Natural killer cell (primary cell): ENCODE measurements around the gene ISYNA1. TPM values are rescaled to one million over a fixed set of nuclear protein-coding genes. Genes with fewer than 3 reads are reported as not detected.

Experiments
- ATAC-seq, 3 donors: fragments of 150-1000 bp in 2 of 3; fragments of 200-7000 bp in 1 of 3; cut with Tn5 transposase; 1 replicate in 1 of 3; 2 replicates in 2 of 3; pipeline ENCODE4 v1.10.0; 2021; ENCODE audit warnings: mild to moderate bottlenecking in 2 of 3, moderate library complexity in 2 of 3
- DNase-seq, 2 donors: peaks; one replicate each; pipeline versions ENCODE4 v3.0.0 to v3.0.0-alpha.2; 2013 to 2021; ENCODE audit warnings: mixed read lengths in 1 of 2
- H3K27ac ChIP-seq: one replicate; pipeline ENCODE4 v1.5.1; 2013; ENCODE audit warnings: mild to moderate bottlenecking, low read length
- H3K27me3 ChIP-seq: one replicate; pipeline ENCODE4 v1.6.1; 2013; ENCODE audit warnings: low read length; ENCODE audit not compliant: control insufficient read depth, insufficient read depth
- H3K36me3 ChIP-seq: one replicate; pipeline ENCODE4 v1.6.1; 2013; ENCODE audit warnings: low read length; ENCODE audit not compliant: control insufficient read depth, insufficient read depth
- H3K4me1 ChIP-seq: one replicate; pipeline ENCODE4 v1.6.1; 2013; ENCODE audit warnings: low read length; ENCODE audit not compliant: control insufficient read depth, insufficient read depth
- H3K4me3 ChIP-seq: one replicate; pipeline ENCODE4 v1.5.1; 2013; ENCODE audit warnings: low read length
- H3K9me3 ChIP-seq: one replicate; pipeline ENCODE4 v1.6.1; 2013; ENCODE audit warnings: low read length; ENCODE audit not compliant: control insufficient read depth, insufficient read depth
- H3K27ac Mint-ChIP-seq, 2 donors: one replicate each; pipeline ENCODE4 v1.8.0; 2022; ENCODE audit warnings: mild to moderate bottlenecking in 2 of 2, mixed read lengths in 2 of 2, moderate library complexity in 1 of 2
- H3K27me3 Mint-ChIP-seq, 2 donors: one replicate each; pipeline ENCODE4 v1.8.0; 2022; ENCODE audit warnings: low read depth in 2 of 2, mixed read lengths in 2 of 2
- H3K36me3 Mint-ChIP-seq: one replicate; pipeline ENCODE4 v1.8.0; 2022; ENCODE audit warnings: mixed read lengths
- H3K4me1 Mint-ChIP-seq, 2 donors: one replicate each; pipeline ENCODE4 v1.8.0; 2022; ENCODE audit warnings: mixed read lengths in 2 of 2
- H3K4me3 Mint-ChIP-seq: one replicate; pipeline ENCODE4 v1.8.0; 2022; ENCODE audit warnings: mild to moderate bottlenecking, moderate library complexity, mixed read lengths
- H3K9me3 Mint-ChIP-seq, 2 donors: one replicate each; pipeline ENCODE4 v1.8.0; 2022; ENCODE audit warnings: mixed read lengths in 2 of 2
- WGBS: methylation state at CpG from one replicate; pipeline ENCODE4 v1.1.7; 2013; ENCODE audit warnings: missing lambda C conversion rate; ENCODE audit not compliant: insufficient coverage; 5-methylcytosine and 5-hydroxymethylcytosine counted together
- intact Hi-C: fragments of 100-400 bp; cut with micrococcal nuclease; formaldehyde crosslinking; loops from one replicate; pipeline ENCODE4 v1.14.2; 2022
- total RNA-seq, 4 donors: library from RNA; stranded (reverse); fragments of 120-200 nt in 1 of 4; gene quantifications; one replicate each; pipeline versions ENCODE4 v1.2.3 to v1.2.4, GENCODE V29; 2013 to 2022
- TF ChIP-seq, protein P1 (sequence below): fragments of 200-600 bp; IDR thresholded peaks from one replicate; pipeline ENCODE4 v1.8.0; 2022; ENCODE audit warnings: antibody characterized with exemption

ISYNA1 gene
- total RNA-seq, 3 donors from 2014 or later (not counting 1 experiment from before 2014, with no cell fraction given): 39.7 to 53.6 (median 40.1) TPM

GRCh38 chr19:18450931-18451836, 13.3 kb upstream of the ISYNA1 start:
- intact Hi-C loops: loop anchor here (1.0 kb wide), 1 partner anchor 396 kb away; no protein-coding TSS in a partner anchor
- Mint-ChIP-seq H3K9me3 (no peaks in the 10 kb centered on the region), H3K27ac (peak overlapping the region; percentile 51 to 64), H3K4me1 (peaks cover 7 to 23% of the 10 kb centered on the region in 2 donors), H3K27me3 (no peaks in the 10 kb centered on the region), H3K36me3 (no peaks in the 10 kb centered on the region), H3K4me3 (peak overlapping the region; percentile 6)
- TF ChIP-seq, protein P1, sequence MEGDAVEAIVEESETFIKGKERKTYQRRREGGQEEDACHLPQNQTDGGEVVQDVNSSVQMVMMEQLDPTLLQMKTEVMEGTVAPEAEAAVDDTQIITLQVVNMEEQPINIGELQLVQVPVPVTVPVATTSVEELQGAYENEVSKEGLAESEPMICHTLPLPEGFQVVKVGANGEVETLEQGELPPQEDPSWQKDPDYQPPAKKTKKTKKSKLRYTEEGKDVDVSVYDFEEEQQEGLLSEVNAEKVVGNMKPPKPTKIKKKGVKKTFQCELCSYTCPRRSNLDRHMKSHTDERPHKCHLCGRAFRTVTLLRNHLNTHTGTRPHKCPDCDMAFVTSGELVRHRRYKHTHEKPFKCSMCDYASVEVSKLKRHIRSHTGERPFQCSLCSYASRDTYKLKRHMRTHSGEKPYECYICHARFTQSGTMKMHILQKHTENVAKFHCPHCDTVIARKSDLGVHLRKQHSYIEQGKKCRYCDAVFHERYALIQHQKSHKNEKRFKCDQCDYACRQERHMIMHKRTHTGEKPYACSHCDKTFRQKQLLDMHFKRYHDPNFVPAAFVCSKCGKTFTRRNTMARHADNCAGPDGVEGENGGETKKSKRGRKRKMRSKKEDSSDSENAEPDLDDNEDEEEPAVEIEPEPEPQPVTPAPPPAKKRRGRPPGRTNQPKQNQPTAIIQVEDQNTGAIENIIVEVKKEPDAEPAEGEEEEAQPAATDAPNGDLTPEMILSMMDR: peak; percentile 95
- peak; percentile 89 to 95 (median 91) for ATAC-seq
- peak; percentile 87 to 93 for DNase-seq
- H3K36me3 ChIP-seq: peaks cover 46% of the 10 kb centered on the region
- no peak overlapping the region for H3K4me3 ChIP-seq
- no peaks in the 10 kb centered on the region for H3K27me3 ChIP-seq
- peaks cover 8% of the 10 kb centered on the region for H3K4me1 ChIP-seq
- 54% methylated on average over 26 of the region's 26 CpGs for WGBS
- no peaks in the 10 kb centered on the region for H3K9me3 ChIP-seq
- H3K27ac ChIP-seq: no peak overlapping the region

DNA sequence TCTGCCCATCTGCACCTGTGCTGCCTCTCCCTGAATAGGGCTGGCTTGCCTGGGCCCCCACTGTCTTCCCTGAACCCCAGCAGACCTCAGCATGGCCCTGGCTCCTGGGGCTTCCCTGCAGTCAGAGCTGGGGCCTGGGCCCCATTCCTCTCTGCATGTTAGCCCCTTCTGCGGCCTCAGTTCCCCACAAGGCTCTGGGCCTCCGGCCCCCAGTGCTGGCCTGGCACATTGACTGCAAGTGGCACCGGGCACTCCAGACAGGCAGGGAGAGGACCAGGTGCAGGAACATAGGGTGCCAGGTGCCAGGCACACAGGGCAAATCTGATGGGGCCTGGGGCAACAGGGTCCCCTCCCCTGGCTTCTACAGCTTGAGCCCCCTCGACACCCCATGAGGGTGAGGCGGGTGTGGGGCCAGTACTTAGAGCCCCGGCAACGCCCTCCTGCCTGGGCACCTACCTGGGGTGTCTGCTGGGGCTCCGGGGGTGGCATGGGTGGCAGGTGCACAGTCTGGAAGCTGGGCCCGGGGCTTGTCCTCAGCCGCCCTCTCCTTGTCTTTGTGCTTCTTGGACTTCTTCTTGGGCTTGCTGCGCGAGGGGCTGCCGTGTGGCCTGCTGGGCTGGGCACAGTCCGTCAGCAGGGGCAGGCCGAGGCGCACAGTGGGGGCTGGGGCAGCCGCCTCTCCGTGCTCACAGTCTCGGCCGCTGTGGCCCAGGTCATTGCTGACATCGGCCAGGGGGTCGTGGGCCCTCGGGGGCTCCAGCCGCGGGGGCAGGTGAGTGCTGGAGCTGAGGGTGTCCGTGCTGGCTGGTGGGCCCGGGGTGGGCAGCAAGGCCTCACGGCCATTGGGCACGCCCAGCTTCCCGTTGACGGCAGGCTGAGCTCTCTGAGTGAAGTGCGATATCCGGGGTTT, 12.3 kb upstream of the ISYNA1 start:
- DNase-seq (no peak), ATAC-seq (peak in 1 of 3 donors; percentile 9)
- Histone ChIP-seq H3K4me3 (no peak overlapping the region), H3K4me1 (peaks cover 8% of the 10 kb centered on the region), H3K9me3 (no peaks in the 10 kb centered on the region), H3K27ac (no peak overlapping the region), H3K36me3 (peaks cover 54% of the 10 kb centered on the region), H3K27me3 (no peaks in the 10 kb centered on the region)
- TF ChIP-seq, protein P1: no peak
- Mint-ChIP-seq H3K36me3 (no peaks in the 10 kb centered on the region), H3K4me3 (no peak overlapping the region), H3K27me3 (no peaks in the 10 kb centered on the region), H3K27ac (peak overlapping the region; percentile 51 to 64), H3K4me1 (peaks cover 4 to 21% of the 10 kb centered on the region in 2 donors), H3K9me3 (no peaks in the 10 kb centered on the region)
- intact Hi-C loops: no loop called here
- whole genome bisulfite sequencing: 87% methylated on average over 33 of the region's 33 CpGs

- Mint-ChIP-seq H3K4me3 (no peak overlapping the region), H3K9me3 (no peaks in the 10 kb centered on the region), H3K4me1 (peaks cover 4 to 21% of the 10 kb centered on the region in 2 donors), H3K27me3 (no peaks in the 10 kb centered on the region), H3K27ac (no peak overlapping the region), H3K36me3 (no peaks in the 10 kb centered on the region)
- Histone ChIP-seq H3K27ac (no peak overlapping the region), H3K9me3 (no peaks in the 10 kb centered on the region), H3K36me3 (peaks cover 61% of the 10 kb centered on the region), H3K4me3 (no peak overlapping the region), H3K4me1 (peaks cover 8% of the 10 kb centered on the region), H3K27me3 (no peaks in the 10 kb centered on the region)
- ATAC-seq (no peak), DNase-seq (no peak)
- TF ChIP-seq, protein P1: no peak
- intact Hi-C loops: no loop called here
- 97% methylated on average over 14 of the region's 14 CpGs for WGBS
Observed at GRCh38 chr19:18449552-18449951, 11.6 kb upstream of the ISYNA1 start.
